ENCODE results near the gene CHCHD2.
"Not testable (repeated sequence)": the region's sequence is repeated elsewhere in the genome, so short reads cannot be mapped to it uniquely, and the experiment has no call there.

The CHCHD2 gene

GRCh38 chr7:56081626-56082340 lies 24.5 kb downstream of the CHCHD2 start:
- no peak for FAIRE-seq

- not testable (repeated sequence) for FAIRE-seq
Measured at GRCh38 chr7:56080726-56081435, 25.4 kb downstream of the CHCHD2 start.

DNA sequence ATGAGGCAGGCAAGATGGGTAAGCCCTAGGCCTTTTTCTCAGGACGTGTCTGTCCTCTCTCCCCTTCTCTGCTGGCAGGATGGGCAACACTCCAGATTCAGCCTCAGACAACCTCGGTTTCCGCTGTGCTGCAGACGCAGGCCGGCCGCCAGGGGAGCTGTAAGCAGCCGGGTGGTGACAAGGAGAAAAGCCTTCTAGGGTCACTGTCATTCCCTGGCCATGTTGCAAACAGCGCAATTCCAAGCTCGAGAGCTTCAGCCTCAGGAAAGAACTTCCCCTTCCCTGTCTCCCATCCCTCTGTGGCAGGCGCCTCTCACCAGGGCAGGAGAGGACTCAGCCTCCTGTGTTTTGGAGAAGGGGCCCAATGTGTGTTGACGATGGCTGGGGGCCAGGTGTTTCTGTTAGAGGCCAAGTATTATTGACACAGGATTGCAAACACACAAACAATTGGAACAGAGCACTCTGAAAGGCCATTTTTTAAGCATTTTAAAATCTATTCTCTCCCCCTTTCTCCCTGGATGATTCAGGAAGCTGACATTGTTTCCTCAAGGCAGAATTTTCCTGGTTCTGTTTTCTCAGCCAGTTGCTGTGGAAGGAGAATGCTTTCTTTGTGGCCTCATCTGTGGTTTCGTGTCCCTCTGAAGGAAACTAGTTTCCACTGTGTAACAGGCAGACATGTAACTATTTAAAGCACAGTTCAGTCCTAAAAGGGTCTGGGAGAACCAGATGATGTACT lies 26.7 kb downstream of the CHCHD2 start:
- no peak for FAIRE-seq

DNA sequence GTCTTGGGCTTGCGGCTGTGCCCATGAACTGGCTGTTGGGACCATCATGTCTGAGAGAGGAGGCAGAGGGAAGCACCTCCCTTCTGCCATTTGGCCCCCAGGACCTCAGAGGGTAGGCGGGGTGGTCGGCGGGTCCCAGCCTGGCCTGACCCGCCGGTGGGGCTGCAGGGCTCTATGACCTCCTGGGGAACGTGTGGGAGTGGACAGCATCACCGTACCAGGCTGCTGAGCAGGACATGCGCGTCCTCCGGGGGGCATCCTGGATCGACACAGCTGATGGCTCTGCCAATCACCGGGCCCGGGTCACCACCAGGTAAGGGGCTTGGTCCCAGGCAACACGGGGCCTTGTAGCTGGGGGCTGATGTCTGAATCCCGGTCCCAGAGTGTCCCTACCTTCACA lies 28.1 kb downstream of the CHCHD2 start:
- no peak for FAIRE-seq

DNA sequence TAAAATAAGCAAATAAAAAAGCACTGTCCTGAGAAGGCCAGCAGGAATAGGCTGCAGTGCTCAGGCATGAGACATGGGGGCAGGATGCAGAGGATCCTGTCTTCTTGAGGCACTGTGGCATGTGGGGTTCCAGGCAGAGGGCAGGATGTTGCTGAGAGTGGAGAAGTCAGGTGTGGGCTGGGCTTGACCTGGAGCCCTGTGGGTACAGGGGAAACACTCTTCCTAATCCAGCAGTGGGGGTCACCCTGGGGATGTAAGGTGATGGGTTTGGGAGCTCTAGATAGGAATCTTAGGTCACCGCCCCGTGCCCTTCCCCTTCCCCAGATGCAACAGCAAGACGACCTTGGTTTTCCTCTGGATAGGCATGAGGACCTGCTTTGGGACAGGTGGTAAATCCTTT lies 28.6 kb downstream of the CHCHD2 start:
- FAIRE-seq: no peak

GRCh38 chr7:56074371-56074791 lies 31.9 kb downstream of the CHCHD2 start:
- peak; percentile 42 for FAIRE-seq

- not testable (repeated sequence) for FAIRE-seq
Measured at GRCh38 chr7:56066376-56066775, 39.9 kb downstream of the CHCHD2 start.

DNA sequence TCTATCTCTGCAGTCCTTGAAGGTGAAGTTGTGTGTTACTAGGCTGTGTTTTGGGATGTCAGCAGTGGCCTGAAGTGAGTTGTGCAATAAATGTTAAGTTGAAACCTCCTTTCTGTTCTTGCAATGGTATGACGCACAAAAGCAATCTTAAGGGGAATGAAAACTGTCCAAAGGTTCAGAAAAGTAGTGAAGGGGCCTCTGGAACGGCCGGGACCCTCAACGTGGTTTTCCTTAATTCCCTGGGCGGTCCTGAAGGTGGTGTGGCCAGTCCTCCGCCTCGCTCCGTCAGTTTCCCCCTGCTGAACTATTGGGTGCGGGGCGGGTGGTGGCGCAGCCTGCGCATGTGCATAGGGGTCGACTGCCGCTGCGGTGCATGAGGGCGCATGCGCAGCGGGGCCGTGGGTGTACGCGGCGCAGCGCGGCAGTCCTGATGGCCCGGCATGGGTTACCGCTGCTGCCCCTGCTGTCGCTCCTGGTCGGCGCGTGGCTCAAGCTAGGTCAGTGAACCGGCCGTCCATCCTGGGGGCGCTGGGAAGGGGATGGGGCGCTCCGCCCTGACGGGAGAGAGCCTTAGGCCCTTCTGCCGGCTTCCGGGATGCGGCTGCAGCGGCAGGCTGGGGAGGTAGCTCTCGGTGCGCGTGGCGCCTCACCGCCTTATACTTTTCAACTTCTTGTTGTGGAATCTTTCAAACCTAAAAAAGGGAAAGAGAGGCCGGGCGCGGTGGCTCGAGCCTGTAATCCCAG lies 42.2 kb downstream of the CHCHD2 start, which contains the start of gene SUMF2:
Gene SUMF2 (plus strand): TSS at position 405 of the 744 bp plus-strand sequence. CDS start 26 bp downstream, at position 431.
- FAIRE-seq: no peak

DNA sequence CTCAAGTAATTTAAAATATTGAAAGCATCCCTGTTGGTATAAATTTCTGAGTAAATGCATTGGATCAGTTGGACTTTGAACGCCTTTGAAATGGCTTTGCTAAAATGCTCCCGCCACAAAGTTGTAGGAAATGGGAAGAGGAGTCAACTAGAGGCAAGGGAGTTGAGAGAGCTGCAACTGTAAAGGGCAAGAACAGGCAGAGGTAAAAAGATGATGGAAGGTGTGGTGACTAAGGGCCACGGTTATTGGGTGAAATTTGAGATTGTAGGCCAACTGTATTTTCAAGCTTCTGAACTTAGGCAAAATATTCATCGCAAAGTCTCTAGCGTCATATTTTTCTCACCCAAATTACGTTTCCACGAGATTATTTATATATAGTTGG lies 42.8 kb downstream of the CHCHD2 start:
- FAIRE-seq: peak; percentile 88

GRCh38 chr7:56062382-56062781 lies 43.9 kb downstream of the CHCHD2 start:
- peak; percentile 56 for FAIRE-seq

GRCh38 chr7:56053993-56054392 lies 52.3 kb downstream of the CHCHD2 start:
- no peak for FAIRE-seq

- FAIRE-seq: no peak
Measured at GRCh38 chr7:56053379-56053778, 52.9 kb downstream of the CHCHD2 start.
